Keratinocyte (primary cell): ENCODE data around the gene SURF4.
A peak's percentile ranks its signal among the peaks of the same experiment; 100 is the strongest.

Experiments
- CTCF ChIP-seq, 3 experiments: IDR thresholded peaks in 1 of 3; conservative IDR thresholded peaks in 1 of 3; optimal IDR thresholded peaks in 1 of 3; 2 replicates in 2 of 3; 3 replicates in 1 of 3; pipeline versions ENCODE3 to v1.5.1; 2011; ENCODE audit warnings: low read length in 3 of 3, mild to moderate bottlenecking in 3 of 3, moderate library complexity in 2 of 3, control low read depth in 1 of 3, inconsistent platforms in 1 of 3; ENCODE audit not compliant: insufficient read depth in 2 of 3; ENCODE audit errors: extremely low read depth in 1 of 3
- EZH2 ChIP-seq: IDR thresholded peaks from one replicate; pipeline ENCODE4 v1.6.1; 2012; ENCODE audit warnings: inconsistent platforms, mild to moderate bottlenecking, low read length, moderate library complexity

- TF ChIP-seq CTCF (optimal IDR thresholded peaks at IDR 0.05 in 1 of 3, IDR thresholded peaks at IDR 0.05 in 1 of 3, conservative IDR thresholded peaks at IDR 0.05 in 1 of 3; ENCODE audit: extremely low read depth in 1 of 3, insufficient read depth in 2 of 3, low read length in 3 of 3) = peak in 2 of 3 experiments; percentile 30 to 38
- no peak for TF ChIP-seq EZH2
Observed at GRCh38 chr9:133342069-133342406, 33.8 kb downstream of the SURF4 start.
